MM.1S (cell line): Measurements from ENCODE around the gene ARMC9.

Experiments used
- EZH2 ChIP-seq: fragments of 300-600 bp; sonication (generic); optimal IDR thresholded peaks from 2 replicates; pipeline ENCODE3; 2017; ENCODE audit warnings: low read depth, mild to moderate bottlenecking, antibody characterized with exemption, low read length, mixed read lengths
- TF ChIP-seq, protein P1 (sequence below): fragments of 300-600 bp; sonication (generic); IDR thresholded peaks from 2 replicates; pipeline ENCODE4 v1.5.1; 2016; ENCODE audit warnings: antibody characterized with exemption, low read length, mixed read lengths

DNA sequence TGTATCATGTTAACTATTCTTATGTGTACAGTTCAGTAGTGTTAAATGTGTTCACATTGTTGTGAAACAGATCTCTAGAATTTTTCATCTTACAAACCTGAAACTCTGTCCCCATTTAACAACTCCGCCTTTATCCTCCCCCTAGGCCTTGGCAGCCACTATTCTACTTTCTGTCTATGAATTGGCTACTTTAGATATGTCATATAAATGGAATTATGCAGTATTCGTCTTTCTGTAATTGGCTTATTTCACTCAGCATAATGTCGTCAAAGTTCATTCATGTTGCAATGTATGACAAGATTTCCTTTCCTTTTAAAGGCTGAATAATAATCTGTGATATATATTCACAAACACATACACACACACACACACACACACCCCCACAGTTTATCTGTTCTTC, 12.4 kb downstream of the ARMC9 start:
- TF ChIP-seq, protein P1, sequence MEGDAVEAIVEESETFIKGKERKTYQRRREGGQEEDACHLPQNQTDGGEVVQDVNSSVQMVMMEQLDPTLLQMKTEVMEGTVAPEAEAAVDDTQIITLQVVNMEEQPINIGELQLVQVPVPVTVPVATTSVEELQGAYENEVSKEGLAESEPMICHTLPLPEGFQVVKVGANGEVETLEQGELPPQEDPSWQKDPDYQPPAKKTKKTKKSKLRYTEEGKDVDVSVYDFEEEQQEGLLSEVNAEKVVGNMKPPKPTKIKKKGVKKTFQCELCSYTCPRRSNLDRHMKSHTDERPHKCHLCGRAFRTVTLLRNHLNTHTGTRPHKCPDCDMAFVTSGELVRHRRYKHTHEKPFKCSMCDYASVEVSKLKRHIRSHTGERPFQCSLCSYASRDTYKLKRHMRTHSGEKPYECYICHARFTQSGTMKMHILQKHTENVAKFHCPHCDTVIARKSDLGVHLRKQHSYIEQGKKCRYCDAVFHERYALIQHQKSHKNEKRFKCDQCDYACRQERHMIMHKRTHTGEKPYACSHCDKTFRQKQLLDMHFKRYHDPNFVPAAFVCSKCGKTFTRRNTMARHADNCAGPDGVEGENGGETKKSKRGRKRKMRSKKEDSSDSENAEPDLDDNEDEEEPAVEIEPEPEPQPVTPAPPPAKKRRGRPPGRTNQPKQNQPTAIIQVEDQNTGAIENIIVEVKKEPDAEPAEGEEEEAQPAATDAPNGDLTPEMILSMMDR: no peak
- TF ChIP-seq EZH2: no peak
